Left hindlimb (tissue), 1 donor: ENCODE data around the gene CARM1.
"Not testable (repeated sequence)": the region's sequence is repeated elsewhere in the genome, so short reads cannot be mapped to it uniquely, and the experiment has no call there.

Source experiments
- DNase-seq: peaks from one replicate; pipeline ENCODE4 v3.0.0-alpha.2; 2018

Gene CARM1

GRCh38 chr19:10848230-10848856 lies 23.0 kb upstream of the CARM1 start, which contains the start of gene C19orf38:
Gene C19orf38, plus strand, starts transcription at chr19:10848415. Its CDS starts 94 bp downstream, at chr19:10848509.
- DNase-seq, result peak; percentile 81

GRCh38 chr19:10850631-10851030 lies 20.7 kb upstream of the CARM1 start:
- no peak for DNase-seq

- no peak for DNase-seq
These were observed 19.1 kb upstream of the CARM1 start for GRCh38 chr19:10852098-10852800.

GRCh38 chr19:10852941-10853340 lies 18.4 kb upstream of the CARM1 start:
- DNase-seq, result no peak

- no peak for DNase-seq
These were observed 16.8 kb upstream of the CARM1 start for GRCh38 chr19:10854350-10855089.

GRCh38 chr19:10855879-10856522 lies 15.4 kb upstream of the CARM1 start:
- DNase-seq, result no peak

- not testable (repeated sequence) for DNase-seq
These were observed 14.5 kb upstream of the CARM1 start for GRCh38 chr19:10856899-10857298.

GRCh38 chr19:10858204-10858828 lies 13.0 kb upstream of the CARM1 start:
- DNase-seq, result no peak

GRCh38 chr19:10861103-10861651 lies 10.2 kb upstream of the CARM1 start:
- no peak for DNase-seq

GRCh38 chr19:10862561-10863106 lies 8.7 kb upstream of the CARM1 start:
- DNase-seq, result no peak

- DNase-seq, result no peak
These were observed 8.1 kb upstream of the CARM1 start for GRCh38 chr19:10863107-10863717.

- DNase-seq, result peak; percentile 85
These were observed 6.8 kb upstream of the CARM1 start for GRCh38 chr19:10864538-10864899.

- no peak for DNase-seq
These were observed 4.9 kb upstream of the CARM1 start for GRCh38 chr19:10866495-10866894.

GRCh38 chr19:10868872-10869547 lies 2.3 kb upstream of the CARM1 start:
- DNase-seq, result no peak

- DNase-seq, result not testable (repeated sequence)
These were observed 1.5 kb upstream of the CARM1 start for GRCh38 chr19:10869872-10870311.

GRCh38 chr19:10870501-10870954 lies 825 bp upstream of the CARM1 start:
- DNase-seq, result no peak

- DNase-seq, result peak; percentile 78
These were observed 575 bp downstream of the CARM1 start for GRCh38 chr19:10871711-10872545.

GRCh38 chr19:10872546-10873107 lies 1.3 kb downstream of the CARM1 start:
- DNase-seq, result no peak

- no peak for DNase-seq
These were observed 2.7 kb downstream of the CARM1 start for GRCh38 chr19:10874024-10874423.
